K562 (cell line): ENCODE measurements around the gene POP5. TPM values are rescaled to one million over a fixed set of nuclear protein-coding genes. Genes with fewer than 3 reads are reported as not detected.

Experiments used
- BACH1 ChIP-seq: fragments of 200-800 bp; sonication (Bioruptor generic); IDR thresholded peaks from 2 replicates; pipeline ENCODE4 v1.6.1; 2016; ENCODE audit warnings: missing genetic modification characterization, missing compliant biosample characterization
- BRCA1 ChIP-seq, 2 experiments: fragments of 450-650 bp in 1 of 2; sonication (generic) in 1 of 2; formaldehyde crosslinking in 1 of 2; IDR thresholded peaks; 2 replicates each; pipeline versions ENCODE4 v1.5.0 to v1.6.1; 2017 to 2020; ENCODE audit warnings: mild to moderate bottlenecking in 1 of 2, missing genetic modification reagents in 1 of 2
- BRF2 ChIP-seq: IDR thresholded peaks from 3 replicates; pipeline ENCODE4 v1.6.1; 2011; ENCODE audit warnings: borderline replicate concordance, mild to moderate bottlenecking; ENCODE audit not compliant: insufficient read length, insufficient read depth
- HMG20B ChIP-seq: fragments of 250-450 bp; sonication (Bioruptor Pico); IDR thresholded peaks from 2 replicates; pipeline ENCODE4 v1.5.0; 2021; ENCODE audit warnings: mild to moderate bottlenecking
- KDM4B ChIP-seq, 2 experiments: fragments of 450-650 bp in 1 of 2; sonication (generic) in 1 of 2; IDR thresholded peaks; 2 replicates each; pipeline ENCODE4 v1.6.1; 2016 to 2017; ENCODE audit warnings: borderline replicate concordance in 2 of 2, antibody characterized with exemption in 1 of 2, low read depth in 1 of 2, mild to moderate bottlenecking in 1 of 2
- MBD2 ChIP-seq: sonication (generic); IDR thresholded peaks from 2 replicates; pipeline ENCODE4 v1.6.1; 2016; ENCODE audit warnings: low read depth, borderline replicate concordance
- NONO ChIP-seq, 2 experiments: fragments of 200-400 bp in 1 of 2; fragments of 450-650 bp in 1 of 2; formaldehyde crosslinking in 1 of 2; IDR thresholded peaks; 2 replicates each; pipeline ENCODE4 v1.6.1; 2017; ENCODE audit warnings: low read depth in 2 of 2, mild to moderate bottlenecking in 2 of 2, moderate library complexity in 2 of 2, low read length in 1 of 2
- NR3C1 ChIP-seq: sonication (generic); formaldehyde crosslinking; IDR thresholded peaks from 2 replicates; pipeline ENCODE4 v1.8.1; 2022; ENCODE audit warnings: missing genetic modification reagents
- POLR2AphosphoS2 ChIP-seq: IDR thresholded peaks from 2 replicates; pipeline ENCODE4 v1.6.1; 2012; ENCODE audit warnings: low read length, improper control_type of control experiment
- POLR2B ChIP-seq: fragments of 450-650 bp; IDR thresholded peaks from 2 replicates; pipeline ENCODE4 v1.6.1; 2018; ENCODE audit warnings: low read depth; ENCODE audit not compliant: partially characterized antibody
- POLR2H ChIP-seq: IDR thresholded peaks from 2 replicates; pipeline ENCODE4 v1.6.1; 2016; ENCODE audit warnings: missing genetic modification characterization, low read depth, mild to moderate bottlenecking, control low read depth, missing compliant biosample characterization, moderate library complexity
- PRDM10 ChIP-seq: fragments of 450-650 bp; IDR thresholded peaks from 2 replicates; pipeline ENCODE4 v1.6.1; 2018; ENCODE audit not compliant: partially characterized antibody
- SMARCA5 ChIP-seq: fragments of 450-650 bp; IDR thresholded peaks from 2 replicates; pipeline ENCODE4 v1.6.1; 2016
- ZNF121 ChIP-seq: sonication (generic); formaldehyde crosslinking; conservative IDR thresholded peaks from 2 replicates; pipeline ENCODE4 v1.8.0; 2022; ENCODE audit warnings: missing genetic modification reagents
- ZNF253 ChIP-seq: fragments of 250-450 bp; sonication (Bioruptor Pico); conservative IDR thresholded peaks from 2 replicates; pipeline ENCODE4 v1.6.1; 2021; ENCODE audit warnings: mild to moderate bottlenecking
- ZNF318 ChIP-seq, 2 experiments: fragments of 450-650 bp; IDR thresholded peaks; 2 replicates each; pipeline ENCODE4 v1.6.1; 2016; ENCODE audit warnings: mild to moderate bottlenecking in 2 of 2, borderline replicate concordance in 1 of 2, low read depth in 1 of 2, moderate library complexity in 1 of 2
- polyA plus RNA-seq, 8 experiments: library from polyadenylated mRNA; depleted of rRNA in 4 of 8; stranded (reverse) in 5 of 8; unstranded in 3 of 8; fragments of >200 nt; fragmentation: Nextera tagmentation in 2 of 8; fragmentation: Illumina TruSeq in 1 of 8; extraction: Ambion mirVana in 2 of 8; extraction: Trizol in 1 of 8; gene quantifications; 2 replicates each; pipeline versions ENCODE4 v1.2.1 to v1.2.3, GENCODE V29; 2011 to 2014; ENCODE audit warnings: inconsistent platforms in 1 of 8, missing spikeins in 1 of 8
- total RNA-seq, 7 experiments: library from RNA; depleted of rRNA in 6 of 7; stranded (reverse); fragments of >200 nt in 6 of 7; fragmentation: Illumina TruSeq in 2 of 7; extraction: Trizol in 2 of 7; gene quantifications; 2 replicates each; pipeline versions ENCODE4 v1.2.1 to v1.2.3, GENCODE V29; 2011 to 2021; ENCODE audit warnings: low replicate concordance in 1 of 7

POP5 gene
- total and polyA plus RNA-seq, 9 of the 15 experiments (the other 6 are each of a cell fraction or from before 2014, with no cell fraction given) = 57.5 to 253 (median 73.8) TPM

GRCh38 chr12:120539303-120539702, 41.9 kb downstream of the POP5 start (continued):
- no peak for TF ChIP-seq ZNF318 (IDR thresholded peaks at IDR 0.05; ENCODE audit: borderline replicate concordance in 1 of 2, low read depth in 1 of 2)
- TF ChIP-seq BRF2 = no peak
- TF ChIP-seq NR3C1 (CRISPR knock-in tag) = no peak
- no peak for TF ChIP-seq POLR2H (tag)
- no peak for TF ChIP-seq POLR2B
- TF ChIP-seq NONO (IDR thresholded peaks at IDR 0.05; ENCODE audit: low read depth in 2 of 2, low read length in 1 of 2) = no peak
- no peak for TF ChIP-seq POLR2AphosphoS2
- no peak for TF ChIP-seq BRCA1 (IDR thresholded peaks at IDR 0.05)
- TF ChIP-seq BRCA1 (CRISPR knock-in tag; IDR thresholded peaks at IDR 0.05) = no peak
- TF ChIP-seq BACH1 (tag) = peak; percentile 80
- TF ChIP-seq SMARCA5 = no peak
- no peak for TF ChIP-seq ZNF253
- TF ChIP-seq ZNF121 (CRISPR knock-in tag) = no peak
- TF ChIP-seq KDM4B (IDR thresholded peaks at IDR 0.05; ENCODE audit: borderline replicate concordance in 2 of 2, low read depth in 1 of 2) = no peak
- no peak for TF ChIP-seq HMG20B
- no peak for TF ChIP-seq MBD2
- peak; percentile 31 for TF ChIP-seq PRDM10
